Measurements from ENCODE around the gene LIPG.
"Not testable (repeated sequence)": the region's sequence is repeated elsewhere in the genome, so short reads cannot be mapped to it uniquely, and the experiment has no call there.

Gene LIPG

DNA sequence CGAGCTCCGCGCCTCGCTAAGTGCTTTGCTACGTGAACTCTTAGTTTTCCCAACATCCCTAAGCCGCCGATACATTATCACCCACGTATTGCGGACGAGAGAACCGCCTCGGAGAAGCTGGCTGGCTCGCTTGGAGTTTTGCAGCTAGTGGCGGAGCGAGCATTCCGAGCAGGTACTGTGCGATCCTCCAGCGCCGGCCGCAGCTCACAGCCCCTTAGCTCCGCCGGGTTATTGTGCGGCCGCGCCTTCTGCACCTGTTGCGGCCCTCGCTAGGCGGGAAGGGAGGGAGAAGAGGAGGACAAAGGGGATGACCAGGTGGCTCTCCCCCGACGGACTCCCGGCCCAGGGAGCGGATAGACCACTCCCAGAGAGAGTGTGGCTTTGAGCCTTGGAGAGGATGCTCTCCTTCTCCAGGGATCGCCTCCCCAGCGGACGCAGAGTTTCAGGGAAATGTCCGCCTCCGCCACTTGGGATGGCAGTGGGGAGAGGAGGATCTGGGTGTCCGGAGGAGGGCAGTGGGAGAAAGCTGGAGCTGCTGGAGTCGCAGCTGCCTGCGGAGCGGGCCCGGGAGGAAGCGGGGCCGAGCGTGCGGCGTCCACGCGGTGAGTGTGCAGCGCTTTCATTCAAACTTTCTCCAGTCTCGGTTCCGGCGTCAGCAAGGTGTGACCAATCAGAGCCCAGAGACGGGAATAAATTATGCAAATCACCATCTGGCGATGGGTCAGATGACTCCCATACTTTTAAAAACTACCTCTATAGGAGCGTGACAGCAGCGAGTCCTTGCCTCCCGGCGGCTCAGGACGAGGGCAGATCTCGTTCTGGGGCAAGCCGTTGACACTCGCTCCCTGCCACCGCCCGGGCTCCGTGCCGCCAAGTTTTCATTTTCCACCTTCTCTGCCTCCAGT, at the start of gene LIPG:
LIPG (plus strand) TSS at position 769 of the 905 bp plus-strand sequence. CDS start 252 bp downstream, outside the sequence.
- peak; percentile 3 for DNase-seq (ENCODE audit: low read depth)

GRCh38 chr18:49512876-49513275, 49.0 kb upstream of the LIPG start:
- not testable (repeated sequence) for DNase-seq (ENCODE audit: low read depth)

GRCh38 chr18:49514577-49514976, 47.3 kb upstream of the LIPG start:
- no peak for DNase-seq (ENCODE audit: low read depth)

GRCh38 chr18:49515003-49515402, 46.9 kb upstream of the LIPG start:
- DNase-seq (ENCODE audit: low read depth), result not testable (repeated sequence)

DNA sequence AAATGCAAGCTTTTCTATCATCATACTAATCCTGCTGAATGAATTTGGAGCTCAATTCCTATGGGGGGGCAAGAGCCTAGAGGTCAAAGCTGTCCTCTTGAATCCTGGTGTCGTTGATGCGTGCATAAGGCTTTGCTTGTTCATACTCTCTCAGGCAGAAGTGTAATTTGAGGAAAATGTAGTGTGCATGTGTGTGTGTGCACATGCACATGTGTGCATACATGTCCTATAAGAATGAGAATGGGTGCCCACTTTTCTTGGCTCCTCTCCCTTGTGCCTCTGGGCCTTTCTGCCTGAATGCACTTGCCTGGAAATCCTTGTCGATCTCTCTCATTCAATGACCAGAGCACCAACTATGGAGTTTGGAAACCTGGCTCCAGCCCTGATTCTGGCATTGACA, 46.3 kb upstream of the LIPG start:
- no peak for DNase-seq (ENCODE audit: low read depth)

DNA sequence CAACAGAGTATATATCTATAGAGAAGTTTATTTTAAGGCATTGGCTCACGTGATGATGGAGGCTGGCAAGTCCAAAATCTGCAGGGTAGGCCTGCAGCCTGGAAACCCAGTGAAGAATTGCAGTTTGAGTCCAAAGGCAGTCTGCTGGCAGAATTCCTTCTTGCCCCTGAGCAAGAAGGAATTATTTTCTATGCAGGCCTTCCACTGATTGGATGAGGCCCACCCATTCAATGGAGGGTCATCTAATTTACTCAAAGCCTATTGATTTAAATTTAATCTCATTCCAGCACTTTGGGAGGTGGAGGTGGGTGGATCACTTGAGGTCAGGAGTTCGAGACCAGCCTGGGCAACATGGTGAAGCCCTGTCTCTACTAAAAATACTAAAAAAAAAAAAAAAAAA, 44.4 kb upstream of the LIPG start:
- no peak for DNase-seq (ENCODE audit: low read depth)

DNA sequence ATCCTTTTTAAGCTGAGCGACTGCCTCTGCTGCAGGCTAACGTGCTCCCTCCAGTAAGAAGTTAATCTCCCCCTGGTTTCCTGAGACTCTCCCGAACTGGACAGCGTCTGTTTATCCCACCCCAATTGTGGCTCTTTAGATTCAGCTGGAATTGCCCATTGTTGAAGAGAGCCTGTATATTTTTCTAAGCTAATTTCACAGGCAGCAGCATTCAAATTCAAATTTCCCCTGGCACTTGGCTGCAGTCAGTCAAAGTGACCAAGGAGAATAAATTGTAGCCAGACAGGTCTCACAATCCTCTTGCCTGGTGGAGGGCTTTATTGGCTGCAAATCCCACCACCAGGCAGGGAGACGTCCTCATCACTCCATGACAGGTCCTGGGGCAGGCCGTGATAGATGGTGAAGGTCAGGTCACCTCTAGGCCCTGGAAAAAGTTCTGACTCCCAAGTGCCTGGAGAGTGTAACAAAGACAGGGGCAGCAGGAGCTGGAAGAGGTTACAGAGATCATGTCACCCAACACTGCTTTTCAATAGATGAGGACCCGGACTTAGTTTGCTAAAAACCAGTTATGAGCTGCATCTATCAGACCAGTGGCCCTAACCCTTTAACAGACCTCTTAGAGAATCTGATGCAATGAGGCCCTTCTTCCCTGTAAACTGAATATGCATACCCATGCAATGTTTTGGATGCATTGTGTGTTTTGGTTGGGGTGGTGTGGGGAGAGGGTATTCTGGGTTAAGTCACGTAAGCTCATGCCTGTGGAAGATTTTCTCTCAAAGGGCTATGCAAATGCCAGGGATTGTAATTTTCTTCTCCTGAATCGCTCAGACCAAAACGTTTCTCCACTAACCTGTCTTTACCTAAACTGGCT, 42.5 kb upstream of the LIPG start:
- no peak for DNase-seq (ENCODE audit: low read depth)

GRCh38 chr18:49520661-49521145, 41.2 kb upstream of the LIPG start:
- no peak for DNase-seq (ENCODE audit: low read depth)

- DNase-seq (ENCODE audit: low read depth), result no peak
Observed at GRCh38 chr18:49521216-49521835, 40.5 kb upstream of the LIPG start.

DNA sequence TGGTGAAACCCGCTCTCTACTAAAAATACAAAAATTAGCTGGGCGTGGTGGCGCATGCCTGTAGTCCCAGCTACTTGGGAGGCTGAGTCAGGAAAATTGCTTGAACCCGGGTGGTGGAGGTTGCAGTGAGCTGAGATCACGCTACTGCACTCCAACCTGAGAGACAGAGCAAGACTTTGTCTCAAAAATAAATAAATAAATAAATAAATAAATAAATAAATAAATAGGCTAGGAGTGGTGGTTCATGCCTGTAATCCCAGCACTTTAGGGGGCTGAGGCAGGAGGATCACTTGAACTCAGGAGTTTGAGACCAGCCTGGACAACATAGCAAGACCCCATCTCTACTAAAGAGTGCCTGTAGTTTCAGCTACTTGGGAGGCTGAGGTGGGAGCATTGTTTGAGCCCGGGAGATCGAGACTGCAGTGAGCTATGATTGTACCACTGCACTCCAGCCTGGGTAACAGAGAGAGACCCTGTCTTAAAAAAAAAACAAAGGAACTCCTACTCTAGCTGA, 38.2 kb upstream of the LIPG start:
- DNase-seq (ENCODE audit: low read depth), result not testable (repeated sequence)

DNA sequence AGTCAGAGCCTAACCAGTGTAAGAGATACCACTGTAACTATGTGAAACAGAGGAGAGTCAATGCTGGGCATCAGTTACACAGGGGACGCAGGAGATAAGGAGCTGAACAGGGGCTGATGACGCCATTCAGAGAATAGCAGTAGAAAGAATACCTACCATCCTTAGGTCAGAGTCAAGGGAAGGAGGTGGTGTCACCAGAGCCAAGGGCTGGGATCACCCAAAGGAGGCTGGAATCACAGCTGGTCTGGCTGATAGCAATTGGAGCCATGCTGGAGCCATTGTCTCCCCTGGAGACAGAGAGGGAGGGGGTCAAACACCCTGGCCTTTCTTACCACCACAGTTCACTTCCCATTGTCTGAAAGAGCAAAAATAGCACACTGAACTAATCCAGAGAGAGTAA, 37.5 kb upstream of the LIPG start:
- no peak for DNase-seq (ENCODE audit: low read depth)

- no peak for DNase-seq (ENCODE audit: low read depth)
Observed at GRCh38 chr18:49524951-49525350, 36.9 kb upstream of the LIPG start.

- no peak for DNase-seq (ENCODE audit: low read depth)
Observed at GRCh38 chr18:49525981-49526380, 35.9 kb upstream of the LIPG start.

GRCh38 chr18:49527631-49528327, 34.1 kb upstream of the LIPG start:
- DNase-seq (ENCODE audit: low read depth), result no peak

DNA sequence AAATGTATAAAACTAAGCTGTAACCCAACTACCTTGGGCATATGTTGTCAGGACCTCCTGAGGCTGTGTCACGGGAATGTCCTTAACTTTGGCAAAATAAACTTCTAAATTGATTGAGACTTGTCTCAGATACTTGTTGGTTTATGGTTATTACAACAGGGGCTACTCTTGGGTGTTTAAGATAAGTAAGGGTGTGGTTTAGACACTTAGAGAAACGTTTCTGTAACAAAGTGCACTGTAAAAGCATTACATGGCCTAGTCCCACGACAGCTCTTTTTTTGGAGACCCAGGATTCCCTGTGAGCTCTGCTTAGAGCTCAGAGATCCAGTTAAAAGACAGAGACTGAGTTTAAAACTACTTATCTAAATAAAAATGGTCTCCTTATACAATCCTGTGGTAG, 32.3 kb upstream of the LIPG start:
- DNase-seq (ENCODE audit: low read depth), result no peak

- DNase-seq (ENCODE audit: low read depth), result no peak
Observed at GRCh38 chr18:49531678-49532153, 30.1 kb upstream of the LIPG start.

- no peak for DNase-seq (ENCODE audit: low read depth)
Observed at GRCh38 chr18:49534846-49535601, 26.8 kb upstream of the LIPG start.

GRCh38 chr18:49537232-49537896, 24.5 kb upstream of the LIPG start:
- DNase-seq (ENCODE audit: low read depth), result no peak

GRCh38 chr18:49544362-49544761, 17.5 kb upstream of the LIPG start:
- no peak for DNase-seq (ENCODE audit: low read depth)

DNA sequence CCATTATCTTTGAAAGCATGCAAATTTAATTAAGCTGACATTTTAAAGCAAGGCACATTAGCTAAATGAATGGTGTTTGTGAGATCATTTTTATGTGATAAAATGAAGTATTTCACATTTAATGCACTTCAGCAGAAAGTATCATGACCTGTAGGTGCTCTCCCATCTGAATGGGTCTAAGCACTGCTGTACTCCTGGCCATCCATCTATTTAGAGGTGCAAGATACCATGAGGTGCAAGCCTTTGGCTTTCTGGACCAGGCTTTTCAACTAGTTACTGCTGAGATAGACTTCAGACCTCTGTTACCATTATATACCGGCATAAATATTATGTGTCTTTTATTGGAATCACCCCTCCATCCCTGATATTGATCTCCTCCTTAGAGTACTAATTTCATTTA, 15.6 kb upstream of the LIPG start:
- no peak for DNase-seq (ENCODE audit: low read depth)

Data from stimulated activated CD8-positive, alpha-beta memory T cell treated with anti-CD3 and anti-CD28 coated beads, Interleukin-12 subunit alpha, Interleukin-12 subunit beta, amount 100 ng/mL, for 4 hours (primary cell).